A673 (cell line): ENCODE results near the gene ASB10.

Experiments used
- CTCF ChIP-seq: fragments of 300-800, 200-600 bp; sonication (generic); conservative IDR thresholded peaks from 2 replicates; pipeline ENCODE4 v1.5.1; 2017; ENCODE audit warnings: low read depth, mild to moderate bottlenecking, antibody characterized with exemption, low read length, moderate library complexity, mixed read lengths
- EZH2 ChIP-seq: fragments of 200-600 bp; sonication (generic); IDR thresholded peaks from 2 replicates; pipeline ENCODE4 v1.6.1; 2017; ENCODE audit warnings: borderline replicate concordance, low read depth, mild to moderate bottlenecking, mixed read lengths, antibody characterized with exemption, low read length; ENCODE audit not compliant: poor library complexity, severe bottlenecking

- TF ChIP-seq CTCF (no peak), EZH2 (no peak)
Observed at GRCh38 chr7:151223728-151224127, 36.7 kb upstream of the ASB10 start.
